Neural cell (in vitro differentiated cells): ENCODE results near the gene HELZ.
"Not testable (repeated sequence)": the region's sequence is repeated elsewhere in the genome, so short reads cannot be mapped to it uniquely, and the experiment has no call there.

Source experiments
- CTCF ChIP-seq: fragments of 450-650 bp; IDR thresholded peaks from 2 replicates; pipeline ENCODE4 v1.5.1; 2014; ENCODE audit warnings: antibody characterized with exemption, mild to moderate bottlenecking, moderate library complexity; ENCODE audit not compliant: poor library complexity, severe bottlenecking
- EP300 ChIP-seq: fragments of 450-650 bp; conservative IDR thresholded peaks from 2 replicates; pipeline ENCODE4 v1.6.1; 2014; ENCODE audit warnings: antibody characterized with exemption, mild to moderate bottlenecking, moderate library complexity; ENCODE audit not compliant: poor library complexity, severe bottlenecking
- EZH2 ChIP-seq: fragments of 200-600, 300-800 bp; shearing (Covaris generic), sonication (generic); IDR thresholded peaks from 2 replicates; pipeline ENCODE4 v1.6.1; 2014; ENCODE audit warnings: antibody characterized with exemption, low read length, borderline replicate concordance, mild to moderate bottlenecking; ENCODE audit not compliant: insufficient read depth, poor library complexity, severe bottlenecking
- POLR2AphosphoS5 ChIP-seq: IDR thresholded peaks from 2 replicates; pipeline ENCODE4 v1.6.1; 2012
- RAD21 ChIP-seq: fragments of 450-650 bp; conservative IDR thresholded peaks from 2 replicates; pipeline ENCODE4 v1.6.1; 2014; ENCODE audit warnings: antibody characterized with exemption, mild to moderate bottlenecking, moderate library complexity
- SMC3 ChIP-seq: fragments of 450-650 bp; conservative IDR thresholded peaks from 2 replicates; pipeline ENCODE4 v1.6.1; 2014; ENCODE audit warnings: antibody characterized with exemption, mild to moderate bottlenecking, moderate library complexity; ENCODE audit not compliant: poor library complexity
- TAF1 ChIP-seq: IDR thresholded peaks from 2 replicates; pipeline ENCODE4 v1.6.1; 2012; ENCODE audit warnings: low read depth
- TF ChIP-seq, protein P1 (sequence below): IDR thresholded peaks from 2 replicates; pipeline ENCODE4 v1.6.1; 2012; ENCODE audit warnings: borderline replicate concordance

DNA sequence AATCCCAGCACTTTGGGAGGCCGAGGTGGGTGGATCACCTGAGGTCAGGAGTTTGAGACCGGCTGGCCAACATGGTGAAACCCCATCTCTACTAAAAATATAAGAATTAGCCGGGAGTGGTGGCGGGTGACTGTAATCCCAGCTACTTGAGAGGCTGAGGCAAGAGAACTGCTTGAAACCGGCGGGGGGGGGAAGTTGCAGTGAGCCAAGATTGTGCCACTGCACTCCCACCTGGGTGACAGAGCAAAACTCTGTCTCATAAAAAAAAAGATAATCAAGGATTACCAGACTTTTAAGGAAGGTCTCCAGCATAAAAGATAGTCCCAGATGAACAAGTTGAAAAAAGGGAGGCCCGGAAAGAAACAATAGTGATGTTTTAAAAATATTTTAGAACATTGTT, 152.3 kb downstream of the HELZ start:
- TF ChIP-seq CTCF, POLR2AphosphoS5, SMC3, EP300, EZH2, TAF1, RAD21: not testable (repeated sequence)
- TF ChIP-seq, protein P1, sequence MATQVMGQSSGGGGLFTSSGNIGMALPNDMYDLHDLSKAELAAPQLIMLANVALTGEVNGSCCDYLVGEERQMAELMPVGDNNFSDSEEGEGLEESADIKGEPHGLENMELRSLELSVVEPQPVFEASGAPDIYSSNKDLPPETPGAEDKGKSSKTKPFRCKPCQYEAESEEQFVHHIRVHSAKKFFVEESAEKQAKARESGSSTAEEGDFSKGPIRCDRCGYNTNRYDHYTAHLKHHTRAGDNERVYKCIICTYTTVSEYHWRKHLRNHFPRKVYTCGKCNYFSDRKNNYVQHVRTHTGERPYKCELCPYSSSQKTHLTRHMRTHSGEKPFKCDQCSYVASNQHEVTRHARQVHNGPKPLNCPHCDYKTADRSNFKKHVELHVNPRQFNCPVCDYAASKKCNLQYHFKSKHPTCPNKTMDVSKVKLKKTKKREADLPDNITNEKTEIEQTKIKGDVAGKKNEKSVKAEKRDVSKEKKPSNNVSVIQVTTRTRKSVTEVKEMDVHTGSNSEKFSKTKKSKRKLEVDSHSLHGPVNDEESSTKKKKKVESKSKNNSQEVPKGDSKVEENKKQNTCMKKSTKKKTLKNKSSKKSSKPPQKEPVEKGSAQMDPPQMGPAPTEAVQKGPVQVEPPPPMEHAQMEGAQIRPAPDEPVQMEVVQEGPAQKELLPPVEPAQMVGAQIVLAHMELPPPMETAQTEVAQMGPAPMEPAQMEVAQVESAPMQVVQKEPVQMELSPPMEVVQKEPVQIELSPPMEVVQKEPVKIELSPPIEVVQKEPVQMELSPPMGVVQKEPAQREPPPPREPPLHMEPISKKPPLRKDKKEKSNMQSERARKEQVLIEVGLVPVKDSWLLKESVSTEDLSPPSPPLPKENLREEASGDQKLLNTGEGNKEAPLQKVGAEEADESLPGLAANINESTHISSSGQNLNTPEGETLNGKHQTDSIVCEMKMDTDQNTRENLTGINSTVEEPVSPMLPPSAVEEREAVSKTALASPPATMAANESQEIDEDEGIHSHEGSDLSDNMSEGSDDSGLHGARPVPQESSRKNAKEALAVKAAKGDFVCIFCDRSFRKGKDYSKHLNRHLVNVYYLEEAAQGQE: not testable (repeated sequence)
